ENCODE measurements around the gene CD200.

GRCh38 chr3:112399064-112399463, 66.1 kb downstream of the CD200 start:
- TF ChIP-seq CTCF (IDR thresholded peaks at IDR 0.05) (no peak), POLR2A (IDR thresholded peaks at IDR 0.05; ENCODE audit: low read length) (no peak), NPAS2 (CRISPR knock-in tag; IDR thresholded peaks at IDR 0.05; ENCODE audit: borderline replicate concordance) (no peak), RNF2 (IDR thresholded peaks at IDR 0.05; ENCODE audit: borderline replicate concordance, low read depth) (no peak), POLR2AphosphoS2 (conservative IDR thresholded peaks at IDR 0.05; ENCODE audit: low read length) (no peak), PHF8 (IDR thresholded peaks at IDR 0.05; ENCODE audit: borderline replicate concordance, low read depth) (no peak), JUN (IDR thresholded peaks at IDR 0.05) (no peak), SMC3 (IDR thresholded peaks at IDR 0.05) (no peak), FOSB (CRISPR knock-in tag; IDR thresholded peaks at IDR 0.05) (no peak)
- TF ChIP-seq, protein P1, sequence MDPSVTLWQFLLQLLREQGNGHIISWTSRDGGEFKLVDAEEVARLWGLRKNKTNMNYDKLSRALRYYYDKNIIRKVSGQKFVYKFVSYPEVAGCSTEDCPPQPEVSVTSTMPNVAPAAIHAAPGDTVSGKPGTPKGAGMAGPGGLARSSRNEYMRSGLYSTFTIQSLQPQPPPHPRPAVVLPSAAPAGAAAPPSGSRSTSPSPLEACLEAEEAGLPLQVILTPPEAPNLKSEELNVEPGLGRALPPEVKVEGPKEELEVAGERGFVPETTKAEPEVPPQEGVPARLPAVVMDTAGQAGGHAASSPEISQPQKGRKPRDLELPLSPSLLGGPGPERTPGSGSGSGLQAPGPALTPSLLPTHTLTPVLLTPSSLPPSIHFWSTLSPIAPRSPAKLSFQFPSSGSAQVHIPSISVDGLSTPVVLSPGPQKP (IDR thresholded peaks at IDR 0.05; ENCODE audit: low read depth, low read length), result no peak
- TF ChIP-seq, protein P2, sequence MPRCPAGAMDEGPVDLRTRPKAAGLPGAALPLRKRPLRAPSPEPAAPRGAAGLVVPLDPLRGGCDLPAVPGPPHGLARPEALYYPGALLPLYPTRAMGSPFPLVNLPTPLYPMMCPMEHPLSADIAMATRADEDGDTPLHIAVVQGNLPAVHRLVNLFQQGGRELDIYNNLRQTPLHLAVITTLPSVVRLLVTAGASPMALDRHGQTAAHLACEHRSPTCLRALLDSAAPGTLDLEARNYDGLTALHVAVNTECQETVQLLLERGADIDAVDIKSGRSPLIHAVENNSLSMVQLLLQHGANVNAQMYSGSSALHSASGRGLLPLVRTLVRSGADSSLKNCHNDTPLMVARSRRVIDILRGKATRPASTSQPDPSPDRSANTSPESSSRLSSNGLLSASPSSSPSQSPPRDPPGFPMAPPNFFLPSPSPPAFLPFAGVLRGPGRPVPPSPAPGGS (IDR thresholded peaks at IDR 0.05), result no peak

Measured in A549 (cell line).